NCI-H774 (cell line): Measurements from ENCODE around the gene GLTPD2.

Experiments
- DNase-seq: peaks from one replicate; lab custom pipeline; 2025; lab: John Stamatoyannopoulos, UW

The GLTPD2 gene

GRCh38 chr17:4788807-4789700 lies at the start of gene GLTPD2:
Gene GLTPD2, plus strand, starts transcription at chr17:4788964. Its CDS starts 48 bp downstream, at chr17:4789012.
- no peak for DNase-seq

- DNase-seq: no peak
Measured at GRCh38 chr17:4739122-4740024, 49.4 kb upstream of the GLTPD2 start, which contains the start of the genes CXCL16 and ZMYND15. Gene CXCL16, minus strand, starts transcription at chr17:4739928. Its CDS starts 589 bp downstream, at chr17:4739339. Gene ZMYND15, plus strand, starts transcription at chr17:4739833. Its CDS starts 716 bp downstream, at chr17:4740549.

- no peak for DNase-seq
Measured at GRCh38 chr17:4740025-4740351, 48.8 kb upstream of the GLTPD2 start.

GRCh38 chr17:4740584-4740983 lies 48.2 kb upstream of the GLTPD2 start:
- no peak for DNase-seq

- no peak for DNase-seq
Measured at GRCh38 chr17:4741544-4741943, 47.2 kb upstream of the GLTPD2 start.

- no peak for DNase-seq
Measured at GRCh38 chr17:4742133-4742532, 46.6 kb upstream of the GLTPD2 start.

- DNase-seq: no peak
Measured at GRCh38 chr17:4742629-4743028, 46.1 kb upstream of the GLTPD2 start.

GRCh38 chr17:4743216-4743615 lies 45.5 kb upstream of the GLTPD2 start:
- DNase-seq: no peak

DNA sequence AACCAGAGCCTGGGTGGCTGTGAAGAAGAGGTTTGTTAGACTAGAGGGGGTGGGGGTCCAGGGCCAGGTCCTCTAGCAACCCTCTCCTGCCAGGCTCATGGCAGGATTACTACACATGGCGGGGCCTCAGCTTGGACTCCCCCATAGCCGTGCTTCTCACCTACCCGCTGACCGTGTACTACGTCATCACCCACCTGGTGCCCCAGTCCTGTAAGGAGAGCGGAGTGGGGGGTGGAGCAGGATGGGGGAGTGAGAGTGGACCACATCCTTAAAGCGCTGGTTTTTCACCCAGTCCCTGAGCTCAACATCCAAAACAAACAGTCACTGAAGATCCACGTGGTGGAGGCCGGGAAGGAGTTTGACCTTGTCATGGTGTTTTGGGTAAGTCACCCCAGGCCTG lies 44.9 kb upstream of the GLTPD2 start:
- DNase-seq: no peak

DNA sequence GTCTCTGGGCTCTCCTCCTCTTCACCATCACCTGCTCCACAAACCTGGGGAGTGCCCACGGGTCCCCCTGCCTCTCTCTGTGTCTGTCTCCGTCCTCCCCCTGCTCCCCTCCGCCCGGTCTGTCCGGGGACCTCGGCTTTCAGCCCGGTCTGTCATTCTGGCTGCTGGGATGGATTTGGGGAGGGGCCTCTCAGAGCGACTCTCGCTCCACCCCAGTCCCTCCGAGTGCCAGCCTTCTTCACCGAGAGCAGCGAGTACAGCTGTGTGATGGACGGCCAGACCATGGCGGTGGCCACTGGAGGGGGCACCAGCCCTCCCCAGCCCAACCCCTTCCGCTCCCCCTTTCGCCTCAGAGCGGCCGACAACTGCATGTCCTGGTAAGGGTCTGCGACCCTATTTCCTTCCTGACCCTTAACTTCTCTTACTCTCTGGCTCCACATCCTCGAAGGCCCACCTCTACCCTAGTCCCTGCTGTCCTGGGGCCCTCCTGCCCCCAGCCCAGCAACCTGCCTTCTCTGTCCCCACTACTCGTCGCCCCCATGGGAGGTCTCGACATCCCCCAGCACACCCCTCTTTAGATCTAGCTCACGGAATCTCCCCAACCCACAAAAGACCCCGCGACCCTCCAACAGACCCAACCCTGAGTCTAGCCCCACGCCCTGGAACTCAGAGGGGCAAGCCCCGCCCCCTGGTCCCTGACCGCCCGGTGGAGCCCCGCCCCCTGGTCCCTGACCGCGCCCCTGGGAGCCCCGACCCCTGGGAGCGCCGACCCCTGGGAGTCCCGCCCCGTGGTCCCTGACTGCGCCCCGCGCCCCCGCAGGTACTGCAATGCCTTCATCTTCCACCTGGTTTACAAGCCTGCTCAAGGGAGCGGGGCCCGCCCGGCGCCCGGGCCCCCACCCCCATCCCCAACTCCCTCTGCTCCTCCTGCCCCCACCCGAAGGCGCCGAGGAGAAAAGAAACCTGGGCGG lies 43.5 kb upstream of the GLTPD2 start:
- DNase-seq: no peak

DNA sequence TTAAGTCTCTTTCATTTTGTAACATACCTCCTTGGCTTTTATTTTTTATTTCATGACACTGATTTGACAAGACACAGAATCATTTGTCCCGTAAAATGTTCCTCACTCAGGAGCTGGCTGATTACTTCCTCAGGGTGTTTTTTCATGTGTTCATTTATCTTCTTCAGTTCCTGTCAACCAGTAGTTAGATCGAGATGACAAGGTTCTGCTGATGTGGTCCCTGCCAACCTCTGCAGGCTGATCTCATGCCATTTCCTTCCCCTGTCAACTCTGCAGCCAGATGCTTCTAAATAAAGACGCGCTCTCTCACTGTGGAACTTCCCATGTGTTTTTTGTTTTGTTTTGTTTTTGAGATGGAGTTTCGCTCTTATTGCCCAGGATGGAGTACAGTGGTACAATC lies 40.9 kb upstream of the GLTPD2 start:
- DNase-seq: no peak

GRCh38 chr17:4748686-4749085 lies 40.1 kb upstream of the GLTPD2 start:
- no peak for DNase-seq

DNA sequence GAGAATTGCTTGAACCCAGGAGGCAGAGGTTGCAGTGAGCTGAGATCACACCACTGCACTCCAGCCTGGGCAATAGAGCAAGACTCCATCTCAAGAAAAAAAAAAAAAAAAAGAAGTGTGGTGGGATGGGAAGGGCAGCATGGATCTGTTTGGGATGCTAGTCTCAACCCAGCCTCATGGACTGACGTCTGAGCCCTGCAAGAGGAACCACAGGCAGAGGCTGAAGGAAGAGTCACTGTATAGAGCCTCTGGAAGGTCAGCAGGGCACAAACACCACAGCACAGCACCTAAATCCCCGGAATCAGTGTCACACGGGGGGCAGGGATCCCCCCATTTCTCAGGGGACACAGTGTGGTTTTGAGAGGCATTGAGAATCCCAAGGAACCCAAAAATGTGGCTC lies 38.2 kb upstream of the GLTPD2 start:
- no peak for DNase-seq

- no peak for DNase-seq
Measured at GRCh38 chr17:4751932-4752331, 36.8 kb upstream of the GLTPD2 start.

- DNase-seq: no peak
Measured at GRCh38 chr17:4753392-4753791, 35.4 kb upstream of the GLTPD2 start.

- no peak for DNase-seq
Measured at GRCh38 chr17:4759776-4760236, 29.0 kb upstream of the GLTPD2 start.

DNA sequence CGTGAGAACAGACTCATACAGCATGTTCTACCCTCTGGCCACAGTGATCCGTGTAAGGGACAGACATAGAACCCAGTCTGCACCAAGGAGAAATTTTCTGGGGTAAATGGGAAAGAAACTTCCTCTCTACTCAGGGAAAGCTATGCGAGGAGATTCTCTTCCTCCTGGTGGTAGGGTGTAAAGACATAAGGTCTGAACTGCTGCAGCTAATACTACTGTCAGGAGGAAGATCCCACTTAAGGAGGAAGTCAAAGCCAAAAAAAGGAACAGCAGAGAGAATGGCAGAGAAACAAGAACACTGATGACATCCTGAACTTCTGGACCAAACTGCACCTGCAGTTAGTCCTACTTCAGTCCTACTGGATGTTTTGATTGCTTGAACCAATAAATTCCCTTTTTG lies 24.2 kb upstream of the GLTPD2 start:
- no peak for DNase-seq

DNA sequence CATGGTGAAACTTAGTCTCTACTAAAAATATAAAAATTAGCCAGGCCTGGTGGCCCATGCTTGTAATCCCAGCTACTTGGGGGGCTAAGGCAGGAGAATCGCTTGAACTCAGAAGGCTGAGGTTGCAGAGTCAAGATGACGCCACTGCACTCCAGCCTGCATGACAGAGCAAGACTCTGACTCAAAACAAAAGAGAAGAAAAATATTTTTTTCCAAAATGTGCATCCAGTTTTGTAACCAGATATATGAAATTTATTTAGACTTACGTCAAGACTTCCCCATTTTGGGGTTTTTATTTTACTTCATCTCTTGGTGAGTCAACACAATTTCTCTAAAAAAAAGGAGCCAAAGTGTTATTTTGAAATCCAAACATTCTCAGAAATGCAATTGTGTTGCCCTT lies 22.6 kb upstream of the GLTPD2 start:
- DNase-seq: no peak

- DNase-seq: no peak
Measured at GRCh38 chr17:4766723-4767122, 22.0 kb upstream of the GLTPD2 start.

- no peak for DNase-seq
Measured at GRCh38 chr17:4768298-4768697, 20.5 kb upstream of the GLTPD2 start.

GRCh38 chr17:4769628-4770027 lies 19.1 kb upstream of the GLTPD2 start:
- DNase-seq: no peak
